ENCODE results near the gene GPR157. TPM values are rescaled to one million over a fixed set of nuclear protein-coding genes. Genes with fewer than 3 reads are reported as not detected.
A peak's percentile ranks its signal among the peaks of the same experiment; 100 is the strongest.

The GPR157 gene
- total and polyA plus RNA-seq, 2 experiments from 2014 or later, result 0.81 to 3.9 TPM

GRCh38 chr1:9164532-9164900 is 35.6 kb upstream of the GPR157 start:
- Histone ChIP-seq H3K27ac (ENCODE audit: low read depth) (no peak overlapping the region; the same call in 1 of the 2 replicates), H3K4me1 (ENCODE audit: insufficient read depth) (peaks cover 24% of the 10 kb centered on the region), H3K27me3 (ENCODE audit: insufficient read depth) (no peaks in the 10 kb centered on the region), H4K20me1 (replicated peaks; ENCODE audit: insufficient read depth) (peaks cover 29% of the 10 kb centered on the region), H3K36me3 (ENCODE audit: insufficient read depth) (no peaks in the 10 kb centered on the region), H3F3A (replicated peaks; ENCODE audit: low read depth) (no peaks in the 10 kb centered on the region), H2AFZ (no peak overlapping the region), H3K9me2 (ENCODE audit: insufficient read depth) (no peaks in the 10 kb centered on the region), H3K79me2 (replicated peaks; ENCODE audit: insufficient read depth) (peaks cover 93% of the 10 kb centered on the region), H3K4me2 (peak overlapping the region; percentile 38; the same call in 1 of the 2 replicates), H3K4me3 (no peak overlapping the region)
- TF ChIP-seq NANOG (IDR thresholded peaks at IDR 0.05; ENCODE audit: borderline replicate concordance) (no peak), ETS1 (IDR thresholded peaks at IDR 0.05) (no peak), ZNF331 (CRISPR knock-in tag; IDR thresholded peaks at IDR 0.05; ENCODE audit: low read depth) (no peak), STAT1 (IDR thresholded peaks at IDR 0.05; ENCODE audit: unreplicated experiment) (no peak), JUNB (IDR thresholded peaks at IDR 0.05; ENCODE audit: unreplicated experiment) (no peak), POLR2AphosphoS5 (IDR thresholded peaks at IDR 0.05; ENCODE audit: low read depth) (no peak), ZNF114 (CRISPR knock-in tag; IDR thresholded peaks at IDR 0.05) (no peak), REST (IDR thresholded peaks at IDR 0.05; ENCODE audit: unreplicated experiment) (no peak), EZH2phosphoT487 (IDR thresholded peaks at IDR 0.05; ENCODE audit: unreplicated experiment) (no peak), EZH2 (IDR thresholded peaks at IDR 0.05; ENCODE audit: low read depth, unreplicated experiment) (no peak), CTCF (conservative IDR thresholded peaks at IDR 0.05; ENCODE audit: low read depth in 2 of 2) (no peak), CREB1 (CRISPR knock-in tag; IDR thresholded peaks at IDR 0.05; ENCODE audit: low read depth) (no peak)
- TF ChIP-seq, protein P1, sequence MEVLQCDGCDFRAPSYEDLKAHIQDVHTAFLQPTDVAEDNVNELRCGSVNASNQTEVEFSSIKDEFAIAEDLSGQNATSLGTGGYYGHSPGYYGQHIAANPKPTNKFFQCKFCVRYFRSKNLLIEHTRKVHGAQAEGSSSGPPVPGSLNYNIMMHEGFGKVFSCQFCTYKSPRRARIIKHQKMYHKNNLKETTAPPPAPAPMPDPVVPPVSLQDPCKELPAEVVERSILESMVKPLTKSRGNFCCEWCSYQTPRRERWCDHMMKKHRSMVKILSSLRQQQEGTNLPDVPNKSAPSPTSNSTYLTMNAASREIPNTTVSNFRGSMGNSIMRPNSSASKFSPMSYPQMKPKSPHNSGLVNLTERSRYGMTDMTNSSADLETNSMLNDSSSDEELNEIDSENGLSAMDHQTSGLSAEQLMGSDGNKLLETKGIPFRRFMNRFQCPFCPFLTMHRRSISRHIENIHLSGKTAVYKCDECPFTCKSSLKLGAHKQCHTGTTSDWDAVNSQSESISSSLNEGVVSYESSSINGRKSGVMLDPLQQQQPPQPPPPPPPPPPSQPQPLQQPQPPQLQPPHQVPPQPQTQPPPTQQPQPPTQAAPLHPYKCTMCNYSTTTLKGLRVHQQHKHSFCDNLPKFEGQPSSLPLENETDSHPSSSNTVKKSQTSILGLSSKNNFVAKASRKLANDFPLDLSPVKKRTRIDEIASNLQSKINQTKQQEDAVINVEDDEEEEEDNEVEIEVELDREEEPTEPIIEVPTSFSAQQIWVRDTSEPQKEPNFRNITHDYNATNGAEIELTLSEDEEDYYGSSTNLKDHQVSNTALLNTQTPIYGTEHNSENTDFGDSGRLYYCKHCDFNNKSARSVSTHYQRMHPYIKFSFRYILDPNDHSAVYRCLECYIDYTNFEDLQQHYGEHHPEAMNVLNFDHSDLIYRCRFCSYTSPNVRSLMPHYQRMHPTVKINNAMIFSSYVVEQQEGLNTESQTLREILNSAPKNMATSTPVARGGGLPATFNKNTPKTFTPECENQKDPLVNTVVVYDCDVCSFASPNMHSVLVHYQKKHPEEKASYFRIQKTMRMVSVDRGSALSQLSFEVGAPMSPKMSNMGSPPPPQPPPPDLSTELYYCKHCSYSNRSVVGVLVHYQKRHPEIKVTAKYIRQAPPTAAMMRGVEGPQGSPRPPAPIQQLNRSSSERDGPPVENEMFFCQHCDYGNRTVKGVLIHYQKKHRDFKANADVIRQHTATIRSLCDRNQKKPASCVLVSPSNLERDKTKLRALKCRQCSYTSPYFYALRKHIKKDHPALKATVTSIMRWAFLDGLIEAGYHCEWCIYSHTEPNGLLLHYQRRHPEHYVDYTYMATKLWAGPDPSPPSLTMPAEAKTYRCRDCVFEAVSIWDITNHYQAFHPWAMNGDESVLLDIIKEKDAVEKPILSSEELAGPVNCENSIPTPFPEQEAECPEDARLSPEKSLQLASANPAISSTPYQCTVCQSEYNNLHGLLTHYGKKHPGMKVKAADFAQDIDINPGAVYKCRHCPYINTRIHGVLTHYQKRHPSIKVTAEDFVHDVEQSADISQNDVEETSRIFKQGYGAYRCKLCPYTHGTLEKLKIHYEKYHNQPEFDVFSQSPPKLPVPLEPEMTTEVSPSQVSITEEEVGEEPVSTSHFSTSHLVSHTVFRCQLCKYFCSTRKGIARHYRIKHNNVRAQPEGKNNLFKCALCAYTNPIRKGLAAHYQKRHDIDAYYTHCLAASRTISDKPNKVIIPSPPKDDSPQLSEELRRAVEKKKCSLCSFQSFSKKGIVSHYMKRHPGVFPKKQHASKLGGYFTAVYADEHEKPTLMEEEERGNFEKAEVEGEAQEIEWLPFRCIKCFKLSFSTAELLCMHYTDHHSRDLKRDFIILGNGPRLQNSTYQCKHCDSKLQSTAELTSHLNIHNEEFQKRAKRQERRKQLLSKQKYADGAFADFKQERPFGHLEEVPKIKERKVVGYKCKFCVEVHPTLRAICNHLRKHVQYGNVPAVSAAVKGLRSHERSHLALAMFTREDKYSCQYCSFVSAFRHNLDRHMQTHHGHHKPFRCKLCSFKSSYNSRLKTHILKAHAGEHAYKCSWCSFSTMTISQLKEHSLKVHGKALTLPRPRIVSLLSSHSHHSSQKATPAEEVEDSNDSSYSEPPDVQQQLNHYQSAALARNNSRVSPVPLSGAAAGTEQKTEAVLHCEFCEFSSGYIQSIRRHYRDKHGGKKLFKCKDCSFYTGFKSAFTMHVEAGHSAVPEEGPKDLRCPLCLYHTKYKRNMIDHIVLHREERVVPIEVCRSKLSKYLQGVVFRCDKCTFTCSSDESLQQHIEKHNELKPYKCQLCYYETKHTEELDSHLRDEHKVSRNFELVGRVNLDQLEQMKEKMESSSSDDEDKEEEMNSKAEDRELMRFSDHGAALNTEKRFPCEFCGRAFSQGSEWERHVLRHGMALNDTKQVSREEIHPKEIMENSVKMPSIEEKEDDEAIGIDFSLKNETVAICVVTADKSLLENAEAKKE (CRISPR knock-in tag; IDR thresholded peaks at IDR 0.05), result no peak
- peaks cover 49% of the 10 kb centered on the region for H3K4me1 Mint-ChIP-seq
- ATAC-seq (no peak), DNase-seq (ENCODE audit: low spot score) (no peak)
- peaks cover 8% of the 10 kb centered on the region; the same call in 2 of the 3 replicates for H3K36me3 Mint-ChIP-seq (ENCODE audit: low read depth)
- no peaks in the 10 kb centered on the region for H3K9me3 Mint-ChIP-seq
- H3K27ac Mint-ChIP-seq, result no peak overlapping the region
- no peak overlapping the region for H3K4me3 Mint-ChIP-seq
- peaks cover 4% of the 10 kb centered on the region for H3K27me3 Mint-ChIP-seq (ENCODE audit: insufficient read depth, low read depth, poor library complexity)
